Measurements from ENCODE around the gene IDH3G. TPM values are rescaled to one million over a fixed set of nuclear protein-coding genes. Genes with fewer than 3 reads are reported as not detected.
A peak's percentile ranks its signal among the peaks of the same experiment; 100 is the strongest.
"Not testable (repeated sequence)": the region's sequence is repeated elsewhere in the genome, so short reads cannot be mapped to it uniquely, and the experiment has no call there.

Gene IDH3G
- total and polyA plus RNA-seq, 2 donors (not counting 1 experiment from before 2014, with no cell fraction given): 62.8 to 122 TPM

GRCh38 chrX:153818571-153819383 is 24.6 kb upstream of the IDH3G start:
- H4K20me1 ChIP-seq (ENCODE audit: control insufficient read depth, insufficient read depth, low read length, poor library complexity, severe bottlenecking): no peaks in the 10 kb centered on the region
- peaks cover 4 to 23% of the 10 kb centered on the region in 2 donors for H3K4me1 ChIP-seq (ENCODE audit: control insufficient read depth in 2 of 2, insufficient read depth in 2 of 2, low read length in 2 of 2)
- no peak overlapping the region for H3K27ac ChIP-seq (ENCODE audit: low read length in 2 of 2)
- 10% methylated on average over 58 of the region's 67 CpGs for WGBS (ENCODE audit: insufficient coverage)
- H2AFZ ChIP-seq (ENCODE audit: insufficient read depth, low read depth, low read length, poor library complexity, severe bottlenecking): peak overlapping the region; percentile 35
- intact Hi-C loops (cut with micrococcal nuclease): no loop called here
- peak overlapping the region; percentile 72 for H3K4me2 ChIP-seq (replicated peaks; ENCODE audit: low read depth, low read length, poor library complexity, severe bottlenecking)
- Mint-ChIP-seq H3K27me3 (peaks cover 20% of the 10 kb centered on the region), H3K4me3 (peak overlapping the region; percentile 47), H3K4me1 (peaks cover 16% of the 10 kb centered on the region), H3K27ac (no peak overlapping the region), H3K9me3 (ENCODE audit: insufficient read depth) (no peaks in the 10 kb centered on the region)
- H3K79me2 ChIP-seq (ENCODE audit: control insufficient read depth, insufficient read depth, low read length): no peaks in the 10 kb centered on the region
- peak overlapping the region; percentile 34 for H3K9ac ChIP-seq (ENCODE audit: low read length)
- POLR2A ChIA-PET: interaction anchor here (0.7 kb wide), 1 partner anchor 21 kb away, joined by 3 read pairs; no protein-coding TSS in a partner anchor
- TF ChIP-seq EZH2 (IDR thresholded peaks at IDR 0.05; ENCODE audit: borderline replicate concordance, insufficient read depth, low read depth, low read length, poor library complexity, severe bottlenecking) (no peak), CTCF (IDR thresholded peaks at IDR 0.05) (no peak)
- peak; percentile 64 for DNase-seq
- no peaks in the 10 kb centered on the region for H3K36me3 ChIP-seq (replicated peaks in 1 of 2; ENCODE audit: control extremely low read depth in 1 of 2, control insufficient read depth in 1 of 2, extremely low read depth in 1 of 2, insufficient read depth in 2 of 2, low read length in 1 of 2)
- no peaks in the 10 kb centered on the region for H3K9me3 ChIP-seq (ENCODE audit: control extremely low read depth in 1 of 3, control insufficient read depth in 2 of 3, insufficient read depth in 1 of 3, low read length in 2 of 3)
- peaks cover 0 to 35% (median 4%) of the 10 kb centered on the region in 4 experiments for H3K27me3 ChIP-seq (replicated peaks in 1 of 4; ENCODE audit: control extremely low read depth in 1 of 4, control insufficient read depth in 3 of 4, insufficient read depth in 4 of 4, low read length in 3 of 4)
- peak; percentile 81 for ATAC-seq (ENCODE audit: low read depth)
- peak overlapping the region in 4 of 5 experiments; percentile 13 to 45 (median 40) for H3K4me3 ChIP-seq (ENCODE audit: control extremely low read depth in 1 of 5, extremely low read depth in 1 of 5, insufficient read depth in 1 of 5, low read depth in 2 of 5, low read length in 4 of 5)
- CTCF ChIA-PET: no interaction called here

- H3K27ac Mint-ChIP-seq; H3K4me3 ChIP-seq (ENCODE audit: control extremely low read depth in 1 of 5, extremely low read depth in 1 of 5, insufficient read depth in 1 of 5, low read depth in 2 of 5, low read length in 4 of 5); H3K9ac ChIP-seq (ENCODE audit: low read length); ATAC-seq (ENCODE audit: low read depth); H3K27ac ChIP-seq (ENCODE audit: low read length in 2 of 2); H3K4me2 ChIP-seq (replicated peaks; ENCODE audit: low read depth, low read length, poor library complexity, severe bottlenecking); H3K9me3 Mint-ChIP-seq (ENCODE audit: insufficient read depth); H2AFZ ChIP-seq (ENCODE audit: insufficient read depth, low read depth, low read length, poor library complexity, severe bottlenecking); H3K9me3 ChIP-seq (ENCODE audit: control extremely low read depth in 1 of 3, control insufficient read depth in 2 of 3, insufficient read depth in 1 of 3, low read length in 2 of 3); H3K4me3 Mint-ChIP-seq; intact Hi-C loops (cut with micrococcal nuclease); H4K20me1 ChIP-seq (ENCODE audit: control insufficient read depth, insufficient read depth, low read length, poor library complexity, severe bottlenecking); DNase-seq; H3K36me3 ChIP-seq (replicated peaks in 1 of 2; ENCODE audit: control extremely low read depth in 1 of 2, control insufficient read depth in 1 of 2, extremely low read depth in 1 of 2, insufficient read depth in 2 of 2, low read length in 1 of 2); CTCF ChIA-PET; H3K79me2 ChIP-seq (ENCODE audit: control insufficient read depth, insufficient read depth, low read length): not testable (repeated sequence)
- POLR2A ChIA-PET: interaction anchor here (0.7 kb wide), 1 partner anchor 21 kb away, joined by 3 read pairs; no protein-coding TSS in a partner anchor
- H3K4me1 Mint-ChIP-seq: peaks cover 16% of the 10 kb centered on the region
- no CpG with 5 or more reads among the region's 9 CpGs for WGBS (ENCODE audit: insufficient coverage)
- H3K27me3 ChIP-seq (replicated peaks in 1 of 4; ENCODE audit: control extremely low read depth in 1 of 4, control insufficient read depth in 3 of 4, insufficient read depth in 4 of 4, low read length in 3 of 4): peaks cover 0 to 35% (median 4%) of the 10 kb centered on the region in 4 experiments
- H3K27me3 Mint-ChIP-seq: peaks cover 21% of the 10 kb centered on the region
- peaks cover 4 to 23% of the 10 kb centered on the region in 2 donors for H3K4me1 ChIP-seq (ENCODE audit: control insufficient read depth in 2 of 2, insufficient read depth in 2 of 2, low read length in 2 of 2)
Observed at GRCh38 chrX:153818064-153818463, 23.9 kb upstream of the IDH3G start.
